GOT3 (cell line): ENCODE measurements around the gene FUT7.
"Not testable (repeated sequence)": the region's sequence is repeated elsewhere in the genome, so short reads cannot be mapped to it uniquely, and the experiment has no call there.

Experiments
- DNase-seq: peaks from one replicate; lab custom pipeline; 2025; ENCODE audit warnings: mixed read lengths; lab: John Stamatoyannopoulos, UW

The FUT7 gene

DNA sequence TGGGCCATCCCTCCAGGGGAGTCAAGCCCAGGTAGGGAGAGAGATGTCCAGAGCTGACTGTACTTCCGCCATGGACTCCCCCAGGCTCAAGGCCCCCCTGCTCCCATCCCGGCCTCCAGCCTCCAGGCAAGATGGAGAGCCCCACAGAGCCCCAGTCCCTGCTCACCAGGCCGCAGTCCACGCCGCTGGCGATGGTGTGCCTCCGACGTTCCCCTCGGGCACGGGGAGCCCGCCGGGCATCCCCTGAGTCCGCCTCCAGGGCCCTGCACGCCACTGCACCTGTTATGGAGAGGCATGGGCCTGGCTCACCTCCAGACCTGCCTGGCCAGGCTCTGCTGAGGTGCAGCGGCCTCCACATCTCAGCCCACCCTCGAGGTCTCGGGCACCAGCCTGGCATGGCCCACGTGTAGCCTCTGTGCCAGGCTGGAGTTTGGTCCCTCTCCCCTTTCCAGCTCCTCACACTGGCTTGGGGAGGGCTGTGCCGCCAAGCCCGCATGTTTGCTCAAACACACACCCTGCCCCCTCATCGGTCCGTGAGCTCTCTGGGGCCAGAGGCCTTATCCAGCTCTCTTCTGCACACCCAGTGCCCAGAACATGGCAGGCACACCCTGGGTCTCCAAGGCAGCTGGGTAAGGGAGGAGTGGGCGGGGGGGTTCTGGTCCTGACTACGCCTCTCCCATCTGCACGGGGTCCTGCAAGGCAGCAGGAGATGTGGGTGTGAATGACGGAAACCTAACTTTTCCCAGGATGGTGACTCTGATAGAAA, 34.4 kb upstream of the FUT7 start:
- no peak for DNase-seq

DNA sequence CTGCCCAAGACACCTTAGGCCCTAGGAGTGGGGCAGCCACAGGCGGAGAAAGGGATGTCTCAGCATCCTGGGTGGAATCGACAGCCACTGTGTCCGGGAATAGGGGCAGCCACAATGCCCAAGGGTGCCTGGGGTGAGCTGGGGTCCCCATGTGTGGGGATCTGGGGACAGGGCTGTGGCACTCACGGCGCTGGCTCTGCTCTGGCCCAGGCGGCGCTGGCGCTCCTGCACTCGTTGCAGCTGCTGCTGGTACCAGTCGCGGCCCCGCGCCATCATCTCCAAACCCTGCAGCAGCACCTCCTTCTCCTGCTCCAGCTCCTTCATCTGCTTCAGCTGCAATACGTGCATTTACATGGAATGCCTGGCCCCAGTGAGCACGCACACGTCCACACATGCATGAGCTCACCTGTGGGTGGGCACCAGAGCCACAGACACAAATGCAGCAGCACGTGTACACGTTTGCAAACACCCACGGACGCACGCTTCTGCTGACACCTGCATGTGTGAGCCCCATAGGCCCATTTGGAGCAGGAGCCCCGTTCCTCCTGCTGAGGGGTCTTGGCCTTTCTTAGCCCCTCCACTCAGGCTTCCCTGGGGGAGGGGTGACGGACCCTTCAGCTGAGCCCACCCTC, 33.6 kb upstream of the FUT7 start:
- DNase-seq, result no peak

DNA sequence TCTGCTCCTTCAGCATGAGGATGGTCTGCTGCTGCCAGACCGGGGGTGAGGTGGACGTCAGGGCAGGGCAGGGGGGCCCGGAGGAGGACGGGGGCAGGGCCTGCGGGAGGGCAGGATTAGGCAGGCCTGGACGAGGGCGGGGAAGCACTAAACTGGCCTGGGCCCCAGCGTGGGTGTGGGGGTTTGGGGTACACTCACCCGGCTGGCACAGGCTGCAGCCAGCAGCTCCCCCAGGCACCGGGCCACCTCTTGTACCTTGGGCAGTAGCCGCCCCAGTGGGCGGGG, 32.9 kb upstream of the FUT7 start:
- no peak for DNase-seq

DNA sequence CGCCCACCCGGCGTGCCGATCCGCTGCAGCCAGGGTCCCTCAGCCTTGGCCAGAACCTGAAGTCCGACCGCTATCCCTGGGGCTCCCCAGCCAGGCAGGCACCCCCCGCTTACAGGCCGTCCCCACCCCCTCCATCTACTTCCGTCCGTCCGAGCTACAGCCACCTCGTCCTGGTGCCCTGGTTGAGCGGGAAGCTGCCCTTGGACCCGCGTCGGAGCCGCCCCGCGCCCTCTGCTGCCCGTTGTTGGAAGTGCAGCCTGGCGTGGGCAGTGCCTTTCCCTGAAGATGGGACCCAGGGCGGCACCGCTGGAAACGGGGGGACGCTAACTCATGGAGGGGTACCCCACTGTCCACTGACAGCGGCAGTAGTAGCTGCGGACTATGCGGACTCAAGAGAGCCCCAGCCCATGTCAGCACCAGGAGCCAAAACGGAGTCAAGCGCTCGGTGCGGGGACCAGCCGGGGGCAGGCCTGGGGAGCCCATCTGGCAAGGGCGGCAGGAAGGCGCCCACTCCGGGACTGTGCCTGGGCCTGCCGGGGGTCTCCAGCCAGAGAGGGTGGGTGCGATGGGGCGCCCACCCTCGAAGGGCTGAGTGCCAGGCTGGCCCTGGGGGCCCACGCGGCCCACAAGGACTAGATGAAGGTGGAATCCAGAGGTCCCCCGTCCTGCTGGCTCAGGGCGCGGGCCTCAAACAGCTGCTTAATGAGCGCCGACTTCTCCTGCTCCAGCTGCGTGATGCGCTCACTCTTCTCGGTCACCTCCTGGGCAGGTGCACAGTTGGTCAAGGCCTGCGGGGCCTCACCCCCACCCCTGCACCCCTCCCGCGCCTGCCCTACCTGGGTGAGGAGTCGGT, 32.4 kb upstream of the FUT7 start:
- DNase-seq, result no peak

DNA sequence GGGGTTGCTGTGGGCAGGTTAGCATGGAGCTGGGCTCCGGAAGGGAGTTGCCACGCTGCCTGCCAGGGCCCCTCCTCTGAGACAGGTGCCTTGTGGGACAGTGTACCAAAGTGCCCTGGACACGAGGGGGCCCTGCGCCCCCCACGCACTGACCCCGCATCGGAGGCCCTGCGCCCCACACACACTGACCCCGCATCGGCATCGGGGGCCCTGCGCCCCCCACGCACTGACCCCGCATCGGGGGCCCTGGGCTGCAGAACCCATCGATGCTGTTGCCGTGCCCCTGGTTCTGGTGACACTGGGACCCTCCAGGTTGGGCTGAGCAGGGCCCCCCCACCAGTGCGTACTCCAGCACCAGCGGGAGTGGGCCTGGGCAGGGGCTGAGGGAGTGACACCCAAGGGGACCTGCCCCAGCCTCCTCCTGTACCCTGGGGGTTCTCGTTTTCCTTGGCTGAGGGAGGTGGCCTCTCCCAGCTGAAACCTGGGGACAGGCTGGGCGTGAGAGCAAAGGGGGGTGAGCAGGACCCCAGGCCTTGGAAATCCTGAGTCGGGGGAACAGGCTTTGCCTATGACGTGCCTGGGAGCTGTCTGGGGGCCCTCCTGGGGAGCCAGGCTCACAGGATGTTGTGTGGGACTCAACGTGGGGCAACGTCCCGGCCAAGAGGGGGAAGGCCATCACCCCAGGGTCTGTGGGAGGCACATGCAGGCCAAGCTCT, 31.6 kb upstream of the FUT7 start:
- DNase-seq, result no peak

DNA sequence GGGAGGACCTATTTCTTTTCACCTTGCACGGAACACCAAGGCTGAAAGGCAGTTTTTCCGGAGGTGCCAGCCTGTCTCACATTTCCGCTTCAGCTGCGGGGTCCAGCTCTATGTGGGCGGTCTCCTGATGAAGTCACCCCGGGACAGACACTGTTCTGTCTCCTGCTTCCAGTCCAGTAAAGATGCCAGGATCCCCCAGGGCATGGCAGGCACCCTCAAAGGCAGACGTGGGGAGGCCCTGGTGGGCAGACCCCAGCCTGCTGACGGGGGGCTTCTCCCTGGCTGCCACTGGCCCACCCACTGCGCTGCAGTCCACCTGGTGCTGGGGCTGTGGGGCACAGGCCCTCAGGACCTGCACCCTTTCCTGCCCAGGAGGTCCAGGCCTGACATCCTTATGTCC, 30.9 kb upstream of the FUT7 start:
- not testable (repeated sequence) for DNase-seq

DNA sequence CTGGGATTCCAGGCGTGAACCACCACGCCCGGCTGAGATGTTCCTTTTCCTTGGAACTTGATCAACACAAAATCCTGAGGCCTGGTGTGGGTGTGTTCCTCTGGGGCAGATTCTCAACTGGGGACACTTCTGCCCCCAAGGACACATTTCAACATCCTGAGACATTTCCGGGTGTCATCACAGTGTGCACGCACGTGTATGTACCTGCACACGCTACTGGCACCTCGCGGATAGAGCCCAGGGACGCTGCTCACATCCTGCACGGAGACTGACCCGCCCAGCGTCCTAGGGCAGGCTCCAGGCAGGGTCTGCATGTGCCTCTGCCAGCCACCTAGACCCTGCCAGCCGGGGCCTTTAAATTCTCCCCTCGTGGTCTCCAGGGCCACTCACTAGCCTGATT, 30.5 kb upstream of the FUT7 start:
- no peak for DNase-seq

DNA sequence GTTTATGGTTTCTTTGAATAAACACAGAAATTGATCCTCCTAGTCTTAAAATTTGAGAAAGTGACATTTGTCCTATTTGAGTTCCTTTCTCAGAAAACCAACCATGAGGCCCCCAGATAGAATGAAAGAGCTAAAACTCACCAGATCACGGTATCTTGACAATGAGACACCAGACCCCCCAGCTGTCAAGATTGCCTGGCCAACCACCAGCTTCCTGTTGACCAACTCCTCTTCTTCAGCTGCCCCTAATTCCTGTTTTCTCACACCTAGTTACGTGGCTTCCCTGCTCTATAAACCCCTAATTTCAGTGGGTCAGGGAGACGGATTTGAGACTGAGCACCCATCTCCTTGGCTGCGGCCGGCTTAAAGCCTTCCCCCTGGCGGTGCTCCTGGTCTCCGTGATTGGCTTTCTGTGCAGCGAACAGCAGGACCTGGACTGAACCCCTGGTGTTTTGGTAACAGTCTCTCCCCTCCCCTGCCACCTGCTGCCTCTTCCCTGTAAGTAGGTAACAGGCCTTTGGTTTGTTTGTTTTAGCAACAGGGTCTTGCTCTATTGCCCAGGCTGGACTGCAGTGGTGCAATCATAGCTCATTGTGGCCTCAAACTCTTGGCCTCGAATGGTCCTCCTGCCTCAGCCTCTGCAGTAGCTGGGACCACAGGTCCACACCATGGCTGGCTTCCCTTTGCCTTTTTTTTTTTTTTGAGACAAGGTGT, 26.8 kb upstream of the FUT7 start:
- no peak for DNase-seq

DNA sequence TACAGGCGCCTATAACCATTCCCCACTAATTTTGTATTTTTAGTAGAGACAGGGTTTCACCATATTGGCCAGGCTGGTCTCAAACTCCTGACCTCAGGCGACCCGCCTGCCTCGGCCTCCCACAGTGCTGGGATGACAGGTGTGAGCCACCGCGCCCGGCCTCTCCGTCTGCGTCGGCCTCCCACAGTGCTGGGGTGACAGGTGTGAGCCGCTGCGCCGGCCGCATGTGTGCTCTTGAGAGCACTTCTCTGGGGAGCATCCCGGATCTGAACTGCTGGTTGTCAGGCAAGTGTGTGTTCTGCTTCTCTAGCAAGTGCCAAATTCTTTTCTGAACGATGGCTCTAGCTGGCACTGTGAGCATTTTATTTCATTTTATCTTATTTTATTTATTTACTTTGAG, 25.7 kb upstream of the FUT7 start:
- DNase-seq, result no peak

DNA sequence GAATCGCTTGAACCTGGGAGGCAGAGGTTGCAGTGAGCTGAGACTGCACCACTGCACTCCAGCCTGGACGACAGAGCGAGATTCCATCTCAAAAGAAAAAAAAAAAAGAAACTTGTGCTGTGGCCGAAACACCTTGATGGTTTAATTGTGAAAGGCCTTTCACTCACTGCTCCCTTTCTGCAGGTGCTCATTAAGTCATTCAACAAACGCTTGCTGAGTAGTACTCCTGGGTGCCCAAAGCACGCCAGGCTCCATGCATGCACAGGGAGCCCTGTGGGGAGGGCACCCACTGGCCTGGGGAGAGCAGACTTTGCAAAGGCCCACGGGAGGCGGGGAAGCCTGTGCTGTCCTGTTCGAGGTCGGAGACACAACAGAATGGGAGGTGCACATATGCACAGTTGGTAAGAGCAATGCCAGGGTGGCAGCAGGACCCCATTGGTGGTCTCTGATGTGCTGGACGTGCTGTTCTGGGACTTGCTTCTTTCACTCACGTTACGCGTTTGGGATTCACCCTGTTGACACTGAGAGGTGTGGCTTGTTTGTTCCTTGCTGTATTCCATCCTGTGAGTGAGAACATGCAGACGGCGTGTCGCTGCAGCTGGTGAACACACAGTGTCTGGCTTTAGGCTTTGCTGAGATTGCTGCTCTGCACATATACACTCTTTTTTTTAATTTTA, 25.0 kb upstream of the FUT7 start:
- no peak for DNase-seq

DNA sequence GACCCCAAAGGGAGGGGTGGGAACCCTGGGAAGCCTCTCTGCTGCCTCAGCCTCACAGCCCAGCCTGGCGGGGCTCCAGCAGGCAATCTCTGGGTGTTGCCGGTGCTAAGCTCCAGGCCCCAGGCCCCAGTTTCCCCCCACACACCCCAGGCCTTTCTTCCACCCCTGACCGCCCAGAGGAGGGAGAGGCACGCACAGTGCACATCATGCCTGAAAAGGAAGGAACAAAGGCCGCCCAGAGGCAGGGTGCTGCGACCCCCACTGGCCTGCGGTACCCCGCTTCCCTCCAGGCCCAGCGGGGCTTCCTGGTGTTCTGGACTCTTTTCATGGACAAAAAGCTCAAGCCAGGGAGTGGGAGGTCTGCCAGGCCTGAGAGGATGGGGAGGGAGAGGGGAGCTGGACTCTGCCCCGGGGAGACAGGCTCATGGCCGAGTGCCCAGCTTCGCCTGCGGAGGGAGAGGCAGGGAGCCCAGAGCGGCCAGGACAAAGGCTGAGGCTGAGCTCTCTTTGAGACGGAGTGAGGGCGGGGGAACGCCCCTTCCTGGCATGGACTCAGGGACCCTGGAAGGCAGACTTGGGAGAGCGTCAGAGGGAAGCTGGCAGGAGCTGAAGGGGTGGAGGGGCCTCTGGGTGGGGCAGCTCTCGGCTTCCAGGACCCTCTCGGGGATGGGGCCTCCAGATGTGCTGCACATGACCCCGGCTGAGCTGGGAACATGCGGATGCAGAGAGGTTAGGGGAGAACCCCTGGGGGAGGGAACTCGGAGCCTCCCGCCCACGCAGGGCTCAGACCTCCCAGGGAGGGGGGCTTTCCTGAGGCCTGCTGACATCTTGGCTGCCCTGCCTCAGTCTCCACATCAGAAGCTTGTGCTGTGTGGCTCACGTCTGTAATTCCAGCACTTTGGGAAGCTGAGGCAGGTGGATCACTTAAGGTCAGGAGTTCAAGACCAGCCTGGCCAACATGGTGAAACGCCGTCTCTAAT, 23.8 kb upstream of the FUT7 start:
- no peak for DNase-seq

DNA sequence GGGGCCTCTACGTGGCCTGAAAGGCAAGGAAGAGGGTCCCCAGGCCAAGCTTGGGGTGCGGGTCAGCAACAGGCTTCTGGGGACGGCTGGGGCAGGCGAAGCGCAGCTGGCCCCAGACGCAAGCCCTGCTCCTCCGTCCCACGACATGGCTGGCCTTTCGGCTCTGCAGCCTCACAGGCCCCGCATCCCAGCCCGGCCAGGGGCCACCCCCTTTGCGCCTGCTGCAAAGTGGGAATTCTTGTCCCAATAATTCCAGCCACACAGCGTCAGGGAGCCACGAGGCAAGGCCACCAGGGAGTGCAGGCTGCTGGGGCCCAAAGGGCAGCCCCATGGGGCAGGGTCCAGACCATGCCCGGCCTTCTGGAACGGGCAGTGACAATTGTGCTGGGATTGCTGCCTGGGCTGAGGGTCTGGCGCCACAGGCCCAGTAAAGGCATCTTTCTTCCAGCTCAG, 23.1 kb upstream of the FUT7 start:
- no peak for DNase-seq

DNA sequence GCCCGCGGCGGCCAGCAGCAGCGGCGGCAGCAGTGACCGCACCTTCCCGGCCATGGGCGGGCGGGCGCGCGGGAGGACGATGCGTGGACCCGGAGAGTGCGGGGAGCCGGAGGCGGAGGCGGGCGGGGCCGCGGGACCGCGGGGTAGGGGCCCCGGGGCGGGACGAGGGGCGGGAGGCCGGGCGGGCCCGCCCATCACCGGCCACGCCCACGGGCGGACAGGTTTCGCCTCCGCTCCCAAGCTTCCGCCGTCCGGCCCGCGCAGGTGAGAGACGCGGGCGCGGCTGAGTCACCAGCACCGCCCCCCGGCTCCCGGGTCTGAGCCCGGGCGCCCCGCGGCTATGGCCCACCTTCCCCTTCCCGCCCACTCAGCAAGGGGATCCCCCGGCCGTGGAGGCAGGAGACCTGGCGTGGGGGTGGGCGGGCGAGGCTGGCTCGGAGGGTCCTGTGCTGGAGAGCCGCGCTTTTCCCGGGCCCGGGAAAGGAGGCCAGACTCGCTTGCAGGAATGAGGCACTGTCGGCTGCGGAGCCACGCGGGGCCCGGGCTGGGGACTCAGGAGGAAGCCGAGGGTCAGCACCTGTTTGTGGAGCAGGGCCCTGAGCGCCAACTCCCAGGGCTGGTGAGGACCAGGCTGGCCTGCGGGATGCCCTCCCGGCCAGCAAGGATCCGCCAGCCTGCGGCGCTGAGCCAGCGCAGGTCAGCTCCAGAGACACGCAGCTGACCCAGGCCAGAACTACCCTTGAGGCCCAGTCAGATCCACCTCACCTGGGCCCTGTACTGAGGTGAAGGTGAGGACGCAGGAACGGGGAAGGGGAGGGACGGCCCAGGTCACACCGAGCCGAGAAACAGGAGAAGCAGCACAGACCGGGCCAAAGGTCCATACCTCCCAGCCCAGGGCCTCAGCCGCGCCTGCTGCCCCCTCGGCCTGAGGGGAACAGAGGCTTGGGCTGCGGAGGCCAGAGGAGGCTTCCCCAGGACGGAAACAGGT, 22.4 kb upstream of the FUT7 start, which contains the start of gene ENTPD2:
TSS of gene ENTPD2 (minus strand) at position 118 of the 988 bp plus-strand sequence. CDS start at position 54, 64 bp downstream.
- no peak for DNase-seq

DNA sequence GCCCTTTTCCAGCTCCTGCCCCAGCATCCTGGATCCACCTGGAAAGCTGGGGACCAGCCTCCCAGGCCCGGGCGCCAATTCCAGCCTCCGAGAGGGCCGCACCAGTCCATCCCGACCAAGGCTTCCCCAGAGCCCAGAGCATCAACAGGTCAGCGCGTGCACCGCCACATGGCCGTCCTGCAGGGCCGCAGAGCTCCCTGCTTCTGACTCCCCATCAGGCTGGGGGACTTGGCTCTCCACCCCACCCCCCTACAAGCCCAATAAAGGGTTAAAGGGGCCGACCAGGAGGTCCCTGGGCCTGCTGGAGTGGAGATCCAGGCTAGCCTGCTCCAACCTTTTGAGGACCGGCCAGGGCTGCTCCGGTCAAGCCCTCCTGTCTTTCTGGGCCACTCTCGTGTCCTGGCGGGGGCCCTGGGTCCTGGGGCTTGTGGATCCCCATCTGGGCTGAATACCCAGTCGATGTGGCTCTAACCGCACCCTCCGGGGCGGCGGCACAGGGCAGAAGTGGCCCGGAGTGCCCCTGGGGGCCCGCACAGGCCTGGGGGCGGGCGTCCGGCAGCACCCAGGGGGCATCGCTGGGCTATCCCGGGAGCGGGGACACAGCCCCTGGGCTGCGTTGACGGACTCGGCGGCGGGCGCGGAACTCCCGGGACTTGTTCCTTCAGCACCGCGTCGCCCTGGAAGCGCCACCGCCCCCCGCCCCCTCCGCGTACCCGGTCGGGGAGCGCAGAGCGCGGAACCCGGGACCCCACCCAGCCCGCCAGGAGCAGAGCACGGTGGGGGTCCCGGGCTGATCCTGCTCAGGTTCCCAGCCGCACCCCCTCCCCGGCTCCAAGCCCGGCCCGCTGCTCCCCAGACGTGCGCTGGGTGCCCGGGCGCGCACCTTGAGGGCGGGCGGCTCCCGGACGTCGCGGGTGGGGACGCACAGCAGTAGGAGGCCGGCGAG, 21.4 kb upstream of the FUT7 start:
- DNase-seq, result no peak

DNA sequence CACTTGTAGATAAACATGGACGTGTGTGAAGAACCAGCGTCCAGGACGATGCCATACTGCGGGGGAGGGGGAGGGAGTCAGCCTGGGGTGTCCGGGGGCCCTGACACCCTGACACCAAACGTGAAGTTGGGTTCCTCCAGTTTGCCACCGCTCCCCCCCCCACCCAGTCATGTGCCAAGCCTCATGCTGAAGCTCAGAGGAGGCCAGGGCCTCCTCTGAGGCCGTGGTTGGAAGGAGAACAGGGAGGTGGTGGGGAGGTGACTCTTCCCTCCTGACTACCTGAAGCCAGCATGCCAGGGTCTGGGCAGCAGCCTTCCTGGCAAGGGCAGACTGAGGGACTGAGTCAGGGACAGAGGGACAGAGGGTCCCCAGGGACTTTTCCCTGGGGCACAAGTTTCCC, 20.4 kb upstream of the FUT7 start:
- DNase-seq, result no peak

DNA sequence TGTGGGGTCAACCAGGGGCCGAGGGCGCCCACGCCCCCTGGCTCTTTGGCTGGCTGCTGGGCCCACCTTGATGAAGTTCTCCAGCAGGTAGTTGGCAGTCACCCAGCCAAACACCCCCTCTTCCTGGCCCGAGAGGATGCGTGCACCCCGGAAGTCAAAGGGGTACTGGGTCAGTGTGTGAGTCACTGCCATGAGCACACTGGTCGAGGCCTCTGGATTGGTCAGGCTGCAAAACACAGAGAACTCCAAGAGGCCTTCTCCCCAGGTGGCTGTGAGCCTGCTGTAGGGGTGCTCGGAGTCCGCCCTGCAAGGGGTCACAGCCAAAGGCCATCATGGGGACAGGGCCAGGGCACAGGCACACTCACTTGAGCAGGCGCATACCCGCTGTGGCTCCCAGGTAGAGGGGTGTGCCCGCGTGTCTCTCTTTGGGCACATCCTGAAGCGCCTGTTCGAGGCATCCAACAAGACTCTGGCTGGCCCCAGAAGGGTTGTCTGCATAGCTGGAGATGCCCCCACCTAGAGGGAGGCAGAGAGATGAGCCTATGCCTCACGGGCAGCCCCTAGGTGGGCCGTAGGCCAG, 19.3 kb upstream of the FUT7 start:
- no peak for DNase-seq

DNA sequence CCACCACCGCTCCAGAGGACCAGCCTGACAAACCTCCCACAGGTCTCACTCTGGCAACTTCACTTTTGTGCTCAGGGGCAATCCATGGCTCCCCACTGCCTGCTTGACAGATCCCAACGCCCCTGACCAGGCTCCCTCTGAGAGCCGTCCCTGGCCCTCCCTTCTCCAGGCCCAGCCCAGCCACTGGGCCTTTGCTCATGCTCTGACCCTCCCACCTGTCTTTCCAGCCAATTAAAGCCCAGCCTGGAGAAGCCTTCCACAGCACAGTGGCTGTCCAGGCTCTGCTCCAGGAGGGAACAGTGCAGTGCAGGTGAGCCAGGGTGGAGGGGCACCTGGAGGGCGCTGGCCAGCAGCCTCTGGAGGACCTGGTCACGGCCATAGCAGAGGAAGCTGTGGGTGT, 18.7 kb upstream of the FUT7 start:
- DNase-seq, result no peak
